PC-3 (cell line): Measurements from ENCODE around the gene CMTM2. TPM values are rescaled to one million over a fixed set of nuclear protein-coding genes. Genes with fewer than 3 reads are reported as not detected.

Experiments used
- ATAC-seq: fragments of 200-7000 bp; cut with Tn5 transposase; 2 replicates; pipeline ENCODE4 v1.9.1; 2020; ENCODE audit warnings: mild to moderate bottlenecking, moderate library complexity
- BruUV-seq: library from RNA; stranded (reverse); fragments of 400-500 nt; replicated peaks from 2 replicates; lab custom pipeline; 2021; lab: Mats Ljungman, UMichigan
- CTCF ChIA-PET: fragments of 300-600 bp; sonication (Branson Sonifier 250); formaldehyde crosslinking; loops from one replicate; lab custom pipeline; 2022; ENCODE audit warnings: antibody characterized with exemption; lab: Charles Lee
- POLR2A ChIA-PET: fragments of 300-600 bp; sonication (Branson Sonifier 250); formaldehyde crosslinking; loops from one replicate; lab custom pipeline; 2022; ENCODE audit warnings: antibody characterized with exemption; ENCODE audit not compliant: unreplicated experiment; lab: Charles Lee
- DNase-seq: peaks from one replicate; pipeline ENCODE4 v3.0.0-alpha.2; 2015
- H2AFZ ChIP-seq: fragments of 300-600 bp; sonication (generic); 2 replicates; pipeline ENCODE4 v1.6.0; 2016; ENCODE audit warnings: antibody characterized with exemption, low read length
- H3F3A ChIP-seq: fragments of 300-600 bp; sonication (generic); one replicate; pipeline ENCODE4 v1.6.0; 2017; ENCODE audit warnings: antibody characterized with exemption, low read length, control low read depth, mild to moderate bottlenecking; ENCODE audit not compliant: unreplicated experiment
- H3K27ac ChIP-seq: fragments of 300-600 bp; sonication (generic); 2 replicates; pipeline ENCODE4 v1.5.1; 2016; ENCODE audit warnings: mild to moderate bottlenecking, low read length
- H3K27me3 ChIP-seq: fragments of 300-600 bp; sonication (generic); 2 replicates; pipeline ENCODE4 v1.6.1; 2016; ENCODE audit warnings: low read length, mixed read lengths
- H3K36me3 ChIP-seq: fragments of 300-600 bp; sonication (generic); 2 replicates; pipeline ENCODE4 v1.6.1; 2016; ENCODE audit warnings: low read depth, mixed run types, low read length, mixed read lengths
- H3K4me1 ChIP-seq: fragments of 300-600 bp; sonication (generic); 2 replicates; pipeline ENCODE4 v1.5.1; 2016; ENCODE audit warnings: low read length; ENCODE audit not compliant: insufficient read depth
- H3K4me2 ChIP-seq: fragments of 300-600 bp; sonication (generic); 2 replicates; pipeline ENCODE4 v1.6.0; 2016; ENCODE audit warnings: low read length
- H3K4me3 ChIP-seq: fragments of 300-600 bp; sonication (generic); 2 replicates; pipeline ENCODE4 v1.5.1; 2016; ENCODE audit warnings: mild to moderate bottlenecking, low read length, mixed read lengths
- H3K79me2 ChIP-seq: fragments of 300-600 bp; sonication (generic); 2 replicates; pipeline ENCODE4 v1.6.1; 2017; ENCODE audit warnings: low read length, mixed read lengths
- H3K9ac ChIP-seq: fragments of 300-600 bp; sonication (generic); 2 replicates; pipeline ENCODE4 v1.6.0; 2016; ENCODE audit warnings: mild to moderate bottlenecking, low read length
- H3K9me2 ChIP-seq: fragments of 300-600 bp; sonication (generic); replicated peaks from 2 replicates; pipeline ENCODE4 v1.6.1; 2016; ENCODE audit warnings: mixed run types, low read length, mixed read lengths
- H3K9me3 ChIP-seq: fragments of 300-600 bp; sonication (generic); 2 replicates; pipeline ENCODE4 v1.6.1; 2016; ENCODE audit warnings: low read length, mixed read lengths
- H4K20me1 ChIP-seq: fragments of 300-600 bp; sonication (generic); 2 replicates; pipeline ENCODE4 v1.6.1; 2016; ENCODE audit warnings: low read length, mixed read lengths
- EZH2 ChIP-seq: fragments of 300-600 bp; sonication (generic); IDR thresholded peaks from one replicate; pipeline ENCODE4 v1.6.1; 2017; ENCODE audit warnings: antibody characterized with exemption, mild to moderate bottlenecking, low read length; ENCODE audit not compliant: unreplicated experiment
- EZH2phosphoT487 ChIP-seq: fragments of 300-600 bp; sonication (generic); IDR thresholded peaks from 2 replicates; pipeline ENCODE4 v1.6.1; 2018; ENCODE audit warnings: mild to moderate bottlenecking, antibody characterized with exemption, low read length, borderline replicate concordance
- intact Hi-C: fragments of 100-400 bp; cut with micrococcal nuclease; formaldehyde crosslinking; loops from 2 replicates; pipeline ENCODE4 v1.9.0; 2023
- total RNA-seq: library from RNA; depleted of rRNA; stranded (reverse); fragments of >200 nt; gene quantifications from 2 replicates; pipeline ENCODE4 v1.2.3, GENCODE V29; 2014
- TF ChIP-seq, protein P1 (sequence below): fragments of 300-600 bp; sonication (generic); conservative IDR thresholded peaks from 2 replicates; pipeline ENCODE4 v1.5.1; 2017; ENCODE audit warnings: antibody characterized with exemption, low read depth, mild to moderate bottlenecking, low read length

The CMTM2 gene
- total RNA-seq, 1 experiment from 2014 or later = not detected

GRCh38 chr16:66612422-66612821 lies 33.2 kb downstream of the CMTM2 start:
- DNase-seq (no peak), ATAC-seq (no peak)
- peaks cover 9% of the 10 kb centered on the region; the same call in 1 of the 2 replicates for H3K4me1 ChIP-seq
- ChIA-PET CTCF (no interaction called here), POLR2A (no interaction called here)
- no peak overlapping the region for H3K9ac ChIP-seq
- no peaks in the 10 kb centered on the region for H3K9me3 ChIP-seq
- H3K79me2 ChIP-seq = no peaks in the 10 kb centered on the region
- H3K36me3 ChIP-seq = no peaks in the 10 kb centered on the region; the same call in 1 of the 2 replicates
- H3F3A ChIP-seq = no peaks in the 10 kb centered on the region
- H4K20me1 ChIP-seq = no peaks in the 10 kb centered on the region
- H3K27me3 ChIP-seq = no peaks in the 10 kb centered on the region
- H3K9me2 ChIP-seq = no peaks in the 10 kb centered on the region
- H3K27ac ChIP-seq = no peak overlapping the region
- H3K4me3 ChIP-seq = no peak overlapping the region
- TF ChIP-seq EZH2phosphoT487 = no peak
- TF ChIP-seq, protein P1, sequence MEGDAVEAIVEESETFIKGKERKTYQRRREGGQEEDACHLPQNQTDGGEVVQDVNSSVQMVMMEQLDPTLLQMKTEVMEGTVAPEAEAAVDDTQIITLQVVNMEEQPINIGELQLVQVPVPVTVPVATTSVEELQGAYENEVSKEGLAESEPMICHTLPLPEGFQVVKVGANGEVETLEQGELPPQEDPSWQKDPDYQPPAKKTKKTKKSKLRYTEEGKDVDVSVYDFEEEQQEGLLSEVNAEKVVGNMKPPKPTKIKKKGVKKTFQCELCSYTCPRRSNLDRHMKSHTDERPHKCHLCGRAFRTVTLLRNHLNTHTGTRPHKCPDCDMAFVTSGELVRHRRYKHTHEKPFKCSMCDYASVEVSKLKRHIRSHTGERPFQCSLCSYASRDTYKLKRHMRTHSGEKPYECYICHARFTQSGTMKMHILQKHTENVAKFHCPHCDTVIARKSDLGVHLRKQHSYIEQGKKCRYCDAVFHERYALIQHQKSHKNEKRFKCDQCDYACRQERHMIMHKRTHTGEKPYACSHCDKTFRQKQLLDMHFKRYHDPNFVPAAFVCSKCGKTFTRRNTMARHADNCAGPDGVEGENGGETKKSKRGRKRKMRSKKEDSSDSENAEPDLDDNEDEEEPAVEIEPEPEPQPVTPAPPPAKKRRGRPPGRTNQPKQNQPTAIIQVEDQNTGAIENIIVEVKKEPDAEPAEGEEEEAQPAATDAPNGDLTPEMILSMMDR = no peak
- no peak for TF ChIP-seq EZH2
- no peak overlapping the region for H3K4me2 ChIP-seq
- intact Hi-C loops = no loop called here
- no TSS peak for BruUV-seq
- H2AFZ ChIP-seq = no peak overlapping the region

DNA sequence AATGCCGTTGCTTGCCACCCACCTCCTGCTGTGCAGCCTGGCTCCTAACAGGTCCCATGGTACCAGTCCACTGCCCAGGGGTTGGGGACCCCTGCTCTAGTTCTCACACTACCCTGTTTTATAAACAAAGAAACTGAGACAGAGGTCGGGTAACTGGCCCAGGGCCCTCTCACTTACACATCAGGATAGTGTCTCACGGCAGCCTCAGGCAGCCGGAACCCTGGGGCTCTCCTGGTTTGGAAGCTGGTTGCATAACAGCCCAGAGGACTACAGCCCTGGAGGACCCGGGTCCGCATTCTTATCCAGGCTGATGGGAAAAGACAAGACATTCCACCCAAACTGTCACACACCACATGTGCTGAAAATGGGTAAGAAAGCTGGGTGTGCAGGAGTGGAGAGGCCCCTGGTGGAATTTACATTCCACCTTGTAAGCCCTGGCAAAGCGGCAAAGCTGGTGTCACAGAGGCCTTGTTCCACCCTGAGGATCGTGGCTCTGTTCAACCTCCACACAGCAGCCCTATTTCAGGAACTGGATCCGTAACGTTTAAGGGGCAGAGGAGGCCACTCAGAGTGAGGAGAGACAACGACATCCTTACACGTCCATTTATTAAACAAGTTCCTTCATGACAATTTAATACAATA lies 35.0 kb downstream of the CMTM2 start:
- Histone ChIP-seq H2AFZ (no peak overlapping the region), H4K20me1 (no peaks in the 10 kb centered on the region), H3K27me3 (no peaks in the 10 kb centered on the region), H3F3A (no peaks in the 10 kb centered on the region), H3K36me3 (no peaks in the 10 kb centered on the region; the same call in 1 of the 2 replicates), H3K9me3 (no peaks in the 10 kb centered on the region), H3K4me2 (no peak overlapping the region), H3K79me2 (no peaks in the 10 kb centered on the region), H3K4me3 (no peak overlapping the region), H3K9me2 (no peaks in the 10 kb centered on the region), H3K4me1 (peaks cover 22% of the 10 kb centered on the region), H3K27ac (no peak overlapping the region), H3K9ac (no peak overlapping the region)
- TF ChIP-seq EZH2phosphoT487 = no peak
- no peak for TF ChIP-seq EZH2
- TF ChIP-seq, protein P1 = no peak
- DNase-seq = no peak
- intact Hi-C loops = no loop called here
- ATAC-seq = no peak
- CTCF ChIA-PET = no interaction called here
- POLR2A ChIA-PET = interaction anchor here (0.5 kb wide), 1 partner anchor 97 kb away, joined by 3 read pairs; no protein-coding TSS in a partner anchor
- BruUV-seq = no TSS peak

- no peak overlapping the region for H3K9ac ChIP-seq
Measured at GRCh38 chr16:66616169-66616568, 36.9 kb downstream of the CMTM2 start.

More at GRCh38 chr16:66616169-66616568, 36.9 kb downstream of the CMTM2 start:
- H3K4me2 ChIP-seq = no peak overlapping the region
- peaks cover 26% of the 10 kb centered on the region for H3K4me1 ChIP-seq
- H3K79me2 ChIP-seq = no peaks in the 10 kb centered on the region
- H2AFZ ChIP-seq = no peak overlapping the region
- CTCF ChIA-PET = no interaction called here
- H3K9me3 ChIP-seq = no peaks in the 10 kb centered on the region
- H3K27ac ChIP-seq = no peak overlapping the region
- no peaks in the 10 kb centered on the region for H3K9me2 ChIP-seq
- BruUV-seq = no TSS peak
- no peak overlapping the region for H3K4me3 ChIP-seq
- ATAC-seq = no peak
- POLR2A ChIA-PET = no interaction called here
- H4K20me1 ChIP-seq = no peaks in the 10 kb centered on the region
- TF ChIP-seq EZH2 = no peak
- TF ChIP-seq EZH2phosphoT487 = no peak
- TF ChIP-seq, protein P1 = no peak
- intact Hi-C loops = no loop called here
- H3F3A ChIP-seq = no peaks in the 10 kb centered on the region
- H3K27me3 ChIP-seq = no peaks in the 10 kb centered on the region
- no peak for DNase-seq
- H3K36me3 ChIP-seq = no peaks in the 10 kb centered on the region; the same call in 1 of the 2 replicates
